GM12874 (cell line): ENCODE measurements around the gene POLN.

ENCODE experiments used
- TF ChIP-seq, protein P1 (sequence below): IDR thresholded peaks from 2 replicates; pipeline ENCODE4 v1.5.1; 2011; ENCODE audit warnings: low read depth, mild to moderate bottlenecking, control low read depth, low read length, moderate library complexity; ENCODE audit not compliant: insufficient read depth

POLN gene

DNA sequence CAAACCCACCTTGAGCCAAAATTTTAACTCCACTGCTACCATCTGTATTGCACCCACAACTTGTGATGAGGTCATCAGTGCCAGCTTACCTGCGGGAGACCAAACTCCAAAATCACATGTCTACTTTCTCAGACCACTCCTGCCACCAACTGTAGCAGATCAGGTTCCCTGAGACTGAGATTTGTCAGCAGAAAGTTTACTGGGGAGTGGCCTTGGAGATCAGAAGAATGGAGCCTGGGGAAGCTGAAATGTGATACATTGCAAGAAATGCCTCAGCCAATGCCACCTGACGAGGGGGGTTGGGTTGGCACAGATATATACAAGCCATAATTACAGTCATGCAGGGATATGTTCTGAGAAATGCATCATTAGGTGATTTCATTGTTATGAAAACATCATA, 19.1 kb downstream of the POLN start:
- TF ChIP-seq, protein P1, sequence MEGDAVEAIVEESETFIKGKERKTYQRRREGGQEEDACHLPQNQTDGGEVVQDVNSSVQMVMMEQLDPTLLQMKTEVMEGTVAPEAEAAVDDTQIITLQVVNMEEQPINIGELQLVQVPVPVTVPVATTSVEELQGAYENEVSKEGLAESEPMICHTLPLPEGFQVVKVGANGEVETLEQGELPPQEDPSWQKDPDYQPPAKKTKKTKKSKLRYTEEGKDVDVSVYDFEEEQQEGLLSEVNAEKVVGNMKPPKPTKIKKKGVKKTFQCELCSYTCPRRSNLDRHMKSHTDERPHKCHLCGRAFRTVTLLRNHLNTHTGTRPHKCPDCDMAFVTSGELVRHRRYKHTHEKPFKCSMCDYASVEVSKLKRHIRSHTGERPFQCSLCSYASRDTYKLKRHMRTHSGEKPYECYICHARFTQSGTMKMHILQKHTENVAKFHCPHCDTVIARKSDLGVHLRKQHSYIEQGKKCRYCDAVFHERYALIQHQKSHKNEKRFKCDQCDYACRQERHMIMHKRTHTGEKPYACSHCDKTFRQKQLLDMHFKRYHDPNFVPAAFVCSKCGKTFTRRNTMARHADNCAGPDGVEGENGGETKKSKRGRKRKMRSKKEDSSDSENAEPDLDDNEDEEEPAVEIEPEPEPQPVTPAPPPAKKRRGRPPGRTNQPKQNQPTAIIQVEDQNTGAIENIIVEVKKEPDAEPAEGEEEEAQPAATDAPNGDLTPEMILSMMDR = no peak

DNA sequence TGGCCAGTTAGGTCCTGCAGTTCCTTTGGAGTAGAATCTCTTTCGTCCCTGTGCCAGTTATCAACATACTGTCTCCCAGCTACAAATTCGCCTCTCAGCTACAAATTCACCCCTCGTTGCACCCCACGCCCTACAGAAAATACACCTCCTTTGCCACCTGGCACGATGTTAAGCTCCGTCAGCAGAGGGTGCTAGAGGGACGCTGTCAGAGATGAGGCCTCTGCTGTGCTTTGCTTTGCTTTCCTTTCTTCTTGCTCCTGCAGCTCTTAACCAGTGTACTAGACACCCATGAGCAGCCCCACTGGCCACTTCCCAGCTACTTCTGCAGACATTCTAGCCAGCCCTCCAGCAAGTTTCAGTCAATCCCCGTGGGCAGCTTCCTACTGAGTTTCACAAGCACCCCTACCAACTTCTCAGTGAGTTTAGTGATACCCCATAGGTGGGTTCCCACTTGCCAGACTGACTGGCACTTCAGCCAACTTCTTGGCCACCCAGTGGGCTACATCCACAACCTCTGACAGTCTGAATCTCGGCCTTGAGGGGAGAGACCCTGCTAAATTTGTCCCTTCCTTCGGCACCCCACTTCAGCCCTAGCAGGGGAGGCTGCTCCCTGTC, 21.8 kb downstream of the POLN start:
- TF ChIP-seq, protein P1 = peak; percentile 92

DNA sequence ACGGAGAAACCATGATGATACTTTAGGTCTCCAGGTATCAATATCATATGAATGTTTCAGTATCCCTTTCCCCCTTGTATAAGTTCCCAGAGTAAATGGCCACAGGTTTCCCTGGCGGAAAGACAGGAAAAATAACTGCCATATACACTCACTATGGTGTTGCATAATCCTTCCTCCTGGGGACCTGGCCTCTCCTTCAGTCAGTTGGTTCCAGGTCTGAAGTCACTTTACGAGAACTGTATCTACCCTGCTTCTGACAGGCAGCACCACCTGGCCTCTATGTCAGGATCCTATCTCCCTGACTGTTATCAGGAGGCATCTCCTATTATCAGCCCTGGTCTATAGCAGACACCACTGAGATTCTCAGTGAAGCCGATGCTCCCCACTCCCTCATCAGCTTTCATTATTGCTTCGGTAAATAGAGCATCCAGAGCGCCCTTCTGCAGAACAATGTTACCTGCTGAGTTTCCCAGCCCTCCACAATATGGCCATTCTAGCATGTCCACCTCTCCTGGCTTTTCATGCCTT, 22.6 kb downstream of the POLN start:
- TF ChIP-seq, protein P1 = no peak

DNA sequence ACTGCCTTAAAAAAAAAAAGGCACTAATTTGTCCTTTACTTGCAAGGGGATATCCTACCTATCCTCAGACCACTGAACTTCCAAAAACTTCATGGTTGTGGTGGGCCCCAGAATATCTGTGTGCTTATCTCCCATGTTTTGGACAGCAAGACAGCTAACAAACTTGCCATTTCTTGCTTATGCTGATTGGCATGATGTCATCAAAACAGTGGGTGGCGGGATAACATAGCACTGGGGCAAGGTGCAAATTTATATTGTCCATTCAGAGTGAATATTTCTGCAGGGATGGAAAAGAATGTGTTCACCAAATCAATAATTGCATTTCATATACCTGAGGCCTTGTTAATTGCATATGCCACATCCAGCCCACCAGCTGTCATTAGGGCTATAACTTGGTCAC, 23.5 kb downstream of the POLN start:
- TF ChIP-seq, protein P1 = no peak

DNA sequence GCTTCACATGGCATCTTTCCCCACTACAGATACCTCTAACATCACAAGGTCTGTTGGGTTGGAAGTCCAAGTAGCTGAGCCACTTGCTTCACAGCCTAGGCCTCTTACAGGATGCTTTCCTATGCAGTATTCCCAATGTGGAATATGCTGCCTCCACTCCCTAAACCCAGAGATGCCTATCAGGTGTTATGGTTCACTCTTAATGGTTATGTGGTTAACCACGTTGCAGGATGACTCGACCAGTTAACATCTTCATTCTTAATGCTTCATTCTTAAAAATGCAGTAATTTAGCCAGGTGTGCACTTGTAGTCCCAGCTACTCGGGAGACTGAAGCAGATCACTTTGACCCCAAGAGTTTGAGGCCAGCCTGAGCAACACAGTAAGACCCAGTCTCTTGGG, 24.2 kb downstream of the POLN start:
- TF ChIP-seq, protein P1 = no peak

DNA sequence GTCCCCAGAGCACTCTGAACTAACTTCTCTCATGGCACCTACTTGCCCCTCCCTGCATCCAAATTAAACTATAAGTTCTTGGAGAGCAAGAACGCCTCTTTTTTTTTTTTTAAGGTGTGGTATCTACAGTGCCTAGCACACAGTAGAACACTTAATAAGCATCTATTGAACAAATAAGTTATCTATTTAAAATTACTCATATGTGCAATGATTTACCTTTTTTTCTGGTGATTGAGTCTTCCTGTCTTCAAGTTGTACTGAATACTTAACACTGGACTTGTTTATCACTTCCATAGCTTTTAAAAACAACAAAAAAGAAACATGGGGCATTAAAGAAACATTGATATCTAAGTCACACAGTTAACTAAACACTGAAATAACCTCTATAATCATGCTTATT, 29.1 kb downstream of the POLN start:
- TF ChIP-seq, protein P1 = no peak

DNA sequence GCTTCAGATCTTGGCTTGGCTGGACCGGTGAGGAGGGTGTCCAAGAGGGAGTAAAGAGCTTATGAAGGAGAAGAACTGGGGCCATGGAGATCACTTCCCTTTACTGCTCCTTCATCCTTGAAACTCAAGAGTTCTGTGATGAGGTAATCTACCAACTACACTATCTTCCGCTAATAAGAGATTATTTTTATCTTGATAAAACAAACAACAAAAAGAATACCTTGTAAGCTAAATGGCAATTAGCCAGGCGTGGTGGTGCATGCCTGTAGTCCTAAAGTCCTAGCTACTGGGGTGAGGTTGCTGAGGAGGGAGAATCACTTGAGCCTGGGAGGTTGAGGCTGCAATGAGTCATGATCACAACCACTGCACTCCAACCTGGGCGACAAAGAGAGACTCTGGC, 47.4 kb downstream of the POLN start:
- TF ChIP-seq, protein P1 = no peak
